HG02870 (cell line): ENCODE results near the gene SEMA3B.

Experiments
- ATAC-seq: cut with Tn5 transposase; IDR thresholded peaks from one replicate; pipeline ENCODE4 v1.9.1; 2021; ENCODE audit warnings: mild to moderate bottlenecking, moderate library complexity; ENCODE audit not compliant: unreplicated experiment

SEMA3B gene

GRCh38 chr3:50292159-50293078 is 23.5 kb downstream of the SEMA3B start, which contains the start of gene IFRD2:
Gene IFRD2 (minus strand): TSS chr3:50292429. CDS start chr3:50292274, 155 bp downstream.
- ATAC-seq, result peak; percentile 95

DNA sequence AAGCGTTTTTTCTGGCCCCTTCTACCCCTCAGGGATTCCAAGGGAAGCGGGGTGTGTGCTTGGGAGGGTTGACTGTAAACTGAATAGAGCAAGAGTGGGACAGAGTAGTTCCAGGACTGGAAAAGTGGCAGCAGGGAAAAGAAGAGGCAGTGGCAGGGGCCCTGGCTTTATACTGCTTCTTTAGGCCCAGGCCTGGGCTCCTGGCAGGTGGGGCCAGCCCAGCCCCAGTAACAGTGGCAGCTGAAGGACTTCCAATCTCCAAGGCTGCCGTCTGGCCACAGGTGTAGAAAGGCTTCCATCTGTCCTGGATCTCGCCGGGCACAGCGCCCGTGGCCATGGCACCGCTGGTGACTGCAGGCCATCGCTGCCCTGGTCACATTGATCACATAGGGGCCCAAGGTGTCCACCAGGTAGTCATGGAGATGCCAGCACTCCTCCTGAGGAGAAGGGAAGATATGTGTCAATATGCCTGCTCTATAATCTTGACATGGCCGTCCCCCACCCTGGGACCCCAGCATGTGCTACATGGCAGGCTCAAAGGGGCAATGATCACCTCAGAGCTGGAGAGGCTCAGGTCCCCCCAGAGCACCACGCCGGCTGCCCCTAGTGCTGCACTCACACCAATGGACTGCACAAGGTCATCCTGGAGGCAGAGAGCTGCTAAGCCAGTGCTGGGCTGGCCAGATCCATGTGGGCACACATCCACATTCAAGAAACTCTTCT is 24.3 kb downstream of the SEMA3B start:
- no peak for ATAC-seq

GRCh38 chr3:50294089-50294488 is 25.1 kb downstream of the SEMA3B start:
- no peak for ATAC-seq

DNA sequence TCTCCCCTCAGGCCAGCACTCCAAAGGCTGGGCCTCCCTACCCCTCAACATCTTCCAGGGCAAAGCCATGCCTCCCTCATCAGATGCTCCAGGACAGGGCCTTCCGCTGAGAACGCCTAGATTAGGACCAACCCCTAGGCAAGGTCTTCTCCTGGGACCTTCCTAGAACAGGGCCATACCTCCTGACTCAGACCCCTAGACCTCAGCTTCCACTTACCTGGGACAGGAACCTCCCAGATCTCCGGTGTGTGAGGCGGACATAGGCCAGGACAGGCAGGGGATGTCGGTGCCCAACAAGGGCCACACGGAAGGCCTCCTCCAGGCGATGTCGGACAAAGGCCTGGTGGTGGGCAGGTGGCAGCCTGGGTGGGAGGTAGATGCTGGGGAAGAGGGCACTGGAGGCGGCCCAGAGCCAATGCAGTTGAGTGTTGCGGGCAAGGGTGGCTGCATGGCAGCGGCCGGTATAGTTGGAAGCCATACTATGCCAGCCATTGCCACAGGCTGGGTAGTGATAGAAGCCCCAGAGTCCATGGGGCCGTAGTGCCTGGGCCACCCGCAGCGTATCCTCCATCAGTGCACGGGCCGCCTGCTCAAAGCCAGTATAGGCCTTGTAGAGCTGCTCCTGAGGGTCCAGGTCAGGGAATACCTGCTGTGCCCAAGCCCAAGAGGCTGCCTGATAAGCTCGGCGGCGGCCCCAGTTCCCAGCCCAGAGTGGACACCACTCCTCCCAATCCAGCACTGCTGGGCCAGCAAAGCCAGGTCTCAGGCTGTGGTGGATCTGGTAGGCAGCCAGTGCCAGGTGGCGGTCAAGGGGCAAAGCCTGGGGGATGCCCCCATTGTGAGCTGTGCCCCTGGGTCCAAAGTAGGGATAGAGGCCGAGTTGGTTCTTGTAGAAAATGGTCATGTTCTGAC is 25.8 kb downstream of the SEMA3B start:
- no peak for ATAC-seq

DNA sequence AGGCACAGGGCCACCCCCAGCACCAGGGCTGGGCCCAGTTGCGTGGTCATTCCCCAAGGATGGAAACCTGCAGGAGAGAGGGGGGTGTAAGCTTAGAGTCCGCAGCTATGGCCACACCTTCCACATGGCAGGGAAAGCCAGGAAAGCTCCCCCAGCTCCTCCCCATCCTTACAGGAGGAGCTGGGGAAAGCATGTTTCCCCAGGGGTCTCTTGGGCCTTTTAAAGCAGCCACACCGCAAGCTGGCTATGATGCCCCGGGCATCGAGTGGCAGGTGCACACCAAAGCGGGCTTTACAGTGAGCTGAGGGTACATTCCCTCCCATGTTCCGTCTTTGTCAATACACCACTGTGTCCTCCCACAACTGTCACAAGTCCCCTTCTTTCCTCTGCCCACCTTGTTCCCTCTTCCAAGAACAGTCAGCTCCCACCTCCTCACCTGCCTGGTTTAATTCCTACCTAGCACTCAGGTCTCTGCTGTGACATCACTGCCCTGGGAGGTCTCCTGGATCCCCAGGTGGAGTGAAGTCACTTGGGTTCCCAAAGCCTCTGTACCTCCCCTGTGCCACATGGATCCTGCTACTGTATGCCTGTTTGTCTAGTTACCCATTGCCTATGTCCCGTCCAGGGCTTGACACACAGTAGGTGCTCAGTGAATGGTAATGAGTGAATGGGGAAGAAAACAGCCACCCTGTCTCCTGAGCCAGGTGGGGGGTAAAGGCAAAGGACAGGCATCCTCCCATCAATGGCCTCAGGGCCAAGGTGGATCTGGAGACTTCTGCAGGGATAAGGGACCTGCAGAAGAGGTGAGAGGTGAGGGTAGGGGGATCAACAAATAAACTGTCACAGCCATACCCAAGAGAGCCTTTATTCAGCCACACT is 26.8 kb downstream of the SEMA3B start:
- no peak for ATAC-seq

- ATAC-seq, result no peak
These were observed 27.9 kb downstream of the SEMA3B start for GRCh38 chr3:50296721-50297383.

GRCh38 chr3:50297384-50297775 is 28.4 kb downstream of the SEMA3B start:
- no peak for ATAC-seq

DNA sequence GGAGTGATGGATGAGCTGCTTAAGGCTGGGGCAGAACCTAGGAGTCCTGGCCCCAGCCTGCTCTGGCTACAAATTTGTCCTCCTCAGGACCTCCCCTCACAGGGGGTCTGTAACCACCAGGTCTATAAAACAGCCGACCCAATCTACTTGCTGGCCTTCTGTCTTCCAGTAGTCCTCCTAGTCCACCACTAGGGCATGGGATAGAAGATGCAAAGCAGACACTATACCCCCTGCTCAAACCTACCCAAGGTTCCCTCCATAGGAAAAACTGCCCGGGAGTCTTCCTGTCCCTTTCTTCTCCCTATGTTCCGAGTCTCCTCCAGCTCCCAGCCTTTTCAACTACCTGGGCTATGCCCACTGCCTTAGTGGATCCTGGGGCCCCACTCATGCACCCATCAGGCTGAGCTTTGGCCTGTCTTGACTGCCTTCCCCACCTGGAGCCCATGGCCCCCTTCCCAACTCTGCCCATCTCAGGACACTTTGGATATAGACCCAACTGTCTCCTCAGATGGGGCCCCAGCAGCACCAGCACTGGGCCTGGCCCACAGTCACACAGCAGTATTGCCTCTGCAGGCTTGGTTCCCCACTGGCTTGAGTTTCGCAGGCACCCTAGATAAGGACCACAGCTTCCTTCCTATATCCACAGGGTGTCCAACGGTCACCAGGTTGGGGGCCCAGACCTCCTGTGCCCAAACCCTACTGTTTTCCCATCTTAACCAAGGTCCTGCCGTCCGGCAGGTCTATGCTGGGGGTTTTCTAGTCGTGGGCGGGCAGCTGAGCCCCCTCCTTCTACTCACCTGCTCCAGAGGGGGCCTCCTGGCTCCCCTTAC is 29.2 kb downstream of the SEMA3B start:
- ATAC-seq, result no peak

- ATAC-seq, result peak; percentile 89
These were observed 30.1 kb downstream of the SEMA3B start, which contains the start of the genes HYAL3 and NAA80 for GRCh38 chr3:50298836-50299637. Gene HYAL3 (minus strand): TSS chr3:50299405. CDS start chr3:50295602, 3,803 bp downstream. Gene NAA80 (minus strand): TSS chr3:50299405. CDS start chr3:50297463, 1,942 bp downstream.

DNA sequence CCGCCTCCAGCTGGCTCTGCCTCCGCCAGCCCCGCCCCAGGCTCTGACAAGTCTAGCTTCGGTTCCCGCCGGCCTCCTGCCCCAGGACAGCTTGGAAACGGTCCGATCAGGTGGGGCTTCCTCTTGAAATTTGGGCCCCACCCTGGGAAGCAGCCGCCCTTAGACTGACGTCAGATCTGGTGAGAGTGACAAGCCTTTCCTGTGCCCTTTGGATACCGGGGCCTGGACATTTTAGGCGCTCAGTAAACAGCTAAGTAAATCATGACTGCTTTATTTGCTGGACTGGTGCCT is 30.6 kb downstream of the SEMA3B start:
- ATAC-seq, result no peak

GRCh38 chr3:50299929-50300680 is 31.2 kb downstream of the SEMA3B start:
- ATAC-seq, result no peak

- ATAC-seq, result no peak
These were observed 31.8 kb downstream of the SEMA3B start for GRCh38 chr3:50300681-50301254.

DNA sequence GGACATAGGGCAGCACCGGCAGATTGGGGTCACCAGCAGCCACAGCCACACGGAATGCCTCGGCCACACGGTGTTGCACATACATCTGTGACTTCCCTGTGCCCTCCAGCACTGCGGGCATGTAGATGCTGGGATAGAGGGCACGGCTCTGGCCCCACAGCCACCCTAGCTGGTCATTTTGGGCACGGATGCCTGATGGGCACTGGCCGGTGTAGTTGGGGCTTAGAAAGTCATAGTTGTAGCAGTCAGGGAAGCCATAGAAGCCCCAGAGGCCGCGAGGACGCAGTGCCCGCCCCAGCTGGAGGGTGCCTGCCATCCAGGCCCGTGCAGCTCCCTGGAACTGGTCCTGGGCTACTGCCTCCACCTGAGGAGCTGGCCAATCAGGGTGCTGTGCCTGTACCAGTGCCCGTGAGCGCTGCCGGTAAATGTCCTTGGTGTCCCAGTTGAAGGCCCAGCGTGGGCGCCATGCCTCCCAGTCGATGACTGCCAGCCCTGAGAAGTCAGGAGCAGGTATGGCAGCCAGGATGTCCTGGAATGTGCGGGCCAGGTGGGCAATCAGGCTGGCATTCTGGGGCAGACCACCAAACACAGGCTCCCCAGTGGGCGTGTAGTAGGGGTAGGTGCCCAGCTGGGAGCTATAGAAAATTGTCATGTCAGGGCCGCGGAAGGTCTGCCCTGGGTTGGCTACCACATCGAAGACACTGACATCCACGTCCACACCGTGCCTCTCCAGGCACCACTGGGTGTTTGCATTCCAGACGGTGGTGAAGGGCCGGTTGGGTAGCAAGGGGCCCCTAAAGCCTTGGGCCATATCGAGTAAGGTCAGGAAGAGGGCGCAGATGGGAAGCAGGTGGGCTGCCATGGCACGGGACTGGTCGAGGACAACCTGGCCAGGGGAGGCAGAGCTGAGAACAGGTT is 33.4 kb downstream of the SEMA3B start:
- ATAC-seq, result no peak

DNA sequence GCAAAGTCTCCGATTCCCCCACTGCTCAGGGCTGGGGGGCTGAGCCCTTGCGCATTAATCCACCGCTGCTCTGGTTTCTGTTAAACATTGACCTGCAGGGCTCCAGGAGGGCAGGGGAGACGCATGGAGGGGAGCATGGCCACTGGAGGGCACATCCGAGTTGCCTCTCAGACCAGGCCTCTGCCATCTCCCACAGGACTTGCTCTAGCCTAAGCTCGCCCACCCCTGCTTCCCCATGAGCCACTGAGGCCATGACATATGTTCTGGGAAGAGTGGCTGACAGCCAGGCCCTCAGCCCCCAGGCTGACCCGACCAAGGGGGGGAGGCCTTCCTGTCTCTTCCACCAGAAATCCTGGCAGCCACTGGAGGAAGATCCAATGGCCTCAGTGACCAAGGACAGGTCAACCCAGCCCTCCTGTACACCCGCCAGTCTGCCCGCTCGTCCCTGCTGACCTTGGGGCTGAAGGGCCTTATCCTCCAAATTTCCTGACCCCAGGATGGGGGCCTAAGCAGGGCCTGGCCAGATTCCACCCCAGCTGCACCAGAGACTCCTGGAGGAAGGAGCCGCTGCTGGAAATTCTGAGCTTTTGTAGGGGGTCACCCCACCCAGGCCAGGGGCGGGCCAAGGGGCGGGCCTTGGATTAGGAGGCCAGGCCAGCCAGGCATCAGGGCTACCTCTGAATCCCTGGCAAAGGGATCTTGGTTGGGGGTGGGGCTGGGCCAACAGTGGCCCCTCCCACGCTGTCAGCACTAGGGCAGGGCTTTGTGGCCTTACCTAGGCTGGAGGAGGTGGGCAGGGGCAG is 34.3 kb downstream of the SEMA3B start, which contains the start of gene HYAL1:
TSS of gene HYAL1 (minus strand) at position 562 of the 803 bp plus-strand sequence. CDS start 618 bp downstream, outside the sequence.
- no peak for ATAC-seq

DNA sequence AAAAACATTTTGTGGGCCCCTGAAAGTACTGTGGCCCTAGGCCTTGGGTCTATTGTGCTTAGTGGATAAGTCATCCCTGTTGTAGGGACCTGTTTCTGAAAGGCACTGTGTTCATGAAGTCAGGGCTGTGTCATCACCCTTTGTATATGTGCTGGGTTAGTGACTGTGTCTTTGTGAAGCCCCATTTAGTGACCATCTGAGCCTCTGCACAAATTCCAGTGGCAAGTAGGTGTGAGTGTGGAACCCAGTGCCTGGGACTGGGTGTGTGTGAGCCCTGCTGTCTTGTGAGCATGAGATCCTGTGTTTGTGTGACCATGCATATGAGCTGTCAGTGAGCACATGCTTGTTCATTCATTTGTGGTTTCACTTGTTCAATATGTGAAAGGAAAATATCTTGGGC is 35.7 kb downstream of the SEMA3B start:
- no peak for ATAC-seq
